Fibroblast of peridontal ligament (primary cell): ENCODE measurements around the gene NUP50.
"Not testable (repeated sequence)": the region's sequence is repeated elsewhere in the genome, so short reads cannot be mapped to it uniquely, and the experiment has no call there.

Source experiments
- DNase-seq: peaks from one replicate; pipeline ENCODE4 v3.0.0-alpha.2; 2010; ENCODE audit errors: extremely low read depth

NUP50 gene

DNA sequence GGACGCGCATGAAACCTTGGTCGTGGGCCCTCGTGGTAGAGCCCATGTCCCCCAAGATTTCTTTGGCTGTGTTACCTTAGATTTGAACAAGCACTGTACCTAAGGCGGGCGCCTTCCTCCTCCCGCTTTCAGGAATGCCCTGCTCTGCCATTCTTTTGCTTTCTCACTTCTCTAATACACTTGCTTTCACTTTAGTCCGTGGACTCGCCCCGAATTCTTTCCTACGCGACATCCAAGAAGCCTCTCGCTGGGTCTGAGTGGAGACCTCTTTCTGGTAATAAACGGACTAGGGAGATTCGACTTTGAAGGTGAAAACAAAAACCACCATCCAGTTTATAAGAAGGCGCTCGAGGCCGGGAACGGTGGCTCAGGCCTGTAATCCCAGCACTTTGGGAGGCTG lies 1.2 kb upstream of the NUP50 start:
- DNase-seq: no peak

GRCh38 chr22:45163099-45163450 lies 650 bp upstream of the NUP50 start:
- DNase-seq: peak; percentile 52

DNA sequence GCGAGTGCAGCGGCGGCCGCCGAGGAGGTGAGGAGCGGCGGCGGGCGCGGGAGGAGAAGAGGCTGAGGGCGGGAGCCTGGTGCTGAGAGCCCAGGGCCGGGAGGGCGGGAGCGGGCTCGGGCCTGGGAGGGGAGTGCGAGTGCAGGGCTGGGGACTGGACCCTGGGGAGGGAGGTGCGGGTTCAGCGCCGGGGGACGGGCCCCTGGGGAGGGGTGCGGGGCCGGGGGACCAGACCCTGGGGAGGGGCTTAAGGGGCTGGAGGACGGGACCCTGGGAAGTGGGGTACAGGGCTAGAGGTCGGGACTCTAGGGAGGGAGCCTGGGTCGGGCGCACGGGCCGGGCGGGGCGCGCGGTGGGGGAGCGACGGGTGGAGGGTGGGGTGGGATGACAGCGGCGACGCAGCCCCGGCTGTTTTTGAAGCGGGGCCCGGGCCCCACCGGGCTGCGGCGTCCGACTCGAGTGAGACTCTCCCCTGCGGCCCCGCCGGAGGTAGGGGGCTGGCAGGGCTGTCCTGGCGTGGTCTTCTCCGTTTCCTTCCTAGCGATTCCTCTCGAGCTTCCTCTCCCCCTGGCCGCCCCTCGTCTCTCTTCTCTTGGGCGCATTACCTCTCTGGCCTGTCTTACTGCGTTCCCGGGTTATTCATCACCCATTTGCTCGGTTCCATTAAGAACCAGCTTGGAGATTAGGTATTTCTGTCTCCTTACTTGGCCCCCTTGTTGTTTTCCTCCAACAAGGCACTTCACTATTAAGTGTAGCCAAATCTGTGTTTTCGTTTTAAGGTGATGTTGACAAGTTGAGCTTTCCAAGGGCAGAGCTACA lies 754 bp downstream of the NUP50 start:
- DNase-seq: peak; percentile 27

DNA sequence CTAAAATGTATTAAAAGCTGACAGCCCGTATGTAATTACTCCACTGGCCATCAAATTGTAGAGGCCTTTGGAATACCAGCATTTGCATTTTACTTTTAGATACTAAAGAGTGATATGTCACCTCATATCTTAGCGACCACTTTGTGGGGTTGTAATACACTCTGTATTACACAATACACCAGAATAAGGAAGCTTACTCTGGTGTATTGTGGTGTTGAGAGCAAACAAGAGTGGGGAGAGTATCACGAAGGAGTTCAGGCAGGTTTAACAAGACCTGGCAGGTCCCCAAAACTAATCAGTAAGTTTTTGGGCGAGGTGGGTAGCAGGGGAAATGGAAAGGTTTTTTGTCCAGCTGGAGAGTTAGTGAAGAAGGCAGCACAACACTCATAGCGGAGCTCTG lies 3.2 kb downstream of the NUP50 start:
- no peak for DNase-seq

- no peak for DNase-seq
Measured at GRCh38 chr22:45169591-45170466, 6.1 kb downstream of the NUP50 start.

DNA sequence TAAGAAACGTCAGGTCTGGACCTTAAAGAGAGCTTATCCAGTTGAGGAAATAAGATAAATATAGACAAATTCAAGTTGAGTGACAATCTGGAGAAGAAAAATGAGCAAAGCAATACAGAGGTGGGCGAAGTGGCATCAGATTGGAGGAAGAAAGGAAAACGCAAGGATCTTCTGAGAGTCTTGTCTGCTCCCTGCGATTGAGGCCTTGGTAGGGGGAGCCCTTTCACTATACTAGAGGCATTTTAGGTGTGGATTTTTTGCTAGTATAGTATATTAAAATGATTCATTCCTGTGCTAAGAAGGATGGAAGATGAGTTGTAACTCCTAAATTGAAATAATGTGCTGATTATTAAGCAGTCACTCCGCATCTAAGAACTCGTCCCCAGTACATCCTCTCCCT lies 8.1 kb downstream of the NUP50 start:
- no peak for DNase-seq

DNA sequence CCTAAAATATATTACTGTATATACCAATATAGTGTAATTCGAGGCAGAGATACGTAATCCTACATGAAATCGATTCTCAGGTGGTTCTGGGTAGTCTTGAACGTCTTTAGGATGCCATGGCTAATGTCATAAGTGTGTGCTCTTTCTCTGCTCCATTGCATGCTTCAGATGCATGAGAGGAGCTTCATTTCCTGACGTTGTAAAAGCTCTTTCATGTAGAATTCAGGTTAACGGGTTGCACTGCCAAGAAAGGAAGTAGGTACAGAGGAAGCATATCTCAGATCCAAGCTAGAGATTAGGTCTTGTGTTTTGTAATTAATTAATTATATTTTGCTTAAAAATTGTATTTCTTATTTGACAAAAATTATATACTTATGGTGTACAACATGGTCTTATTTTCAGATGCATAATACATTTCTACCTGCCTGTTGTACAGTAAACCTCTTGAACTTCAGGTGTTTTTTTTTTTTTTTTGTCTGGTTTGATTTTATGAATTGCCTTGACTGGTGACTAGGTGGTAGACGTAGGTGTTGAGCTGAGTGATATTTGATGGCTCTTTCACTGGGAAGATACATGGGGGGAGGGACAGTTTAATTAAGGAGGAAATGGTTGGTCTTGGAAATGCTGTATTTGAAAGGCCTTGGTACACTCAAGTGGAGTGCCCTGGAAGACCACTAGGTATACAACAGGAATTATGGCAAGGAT lies 9.3 kb downstream of the NUP50 start:
- DNase-seq: no peak

GRCh38 chr22:45179276-45180049 lies 15.7 kb downstream of the NUP50 start:
- no peak for DNase-seq

DNA sequence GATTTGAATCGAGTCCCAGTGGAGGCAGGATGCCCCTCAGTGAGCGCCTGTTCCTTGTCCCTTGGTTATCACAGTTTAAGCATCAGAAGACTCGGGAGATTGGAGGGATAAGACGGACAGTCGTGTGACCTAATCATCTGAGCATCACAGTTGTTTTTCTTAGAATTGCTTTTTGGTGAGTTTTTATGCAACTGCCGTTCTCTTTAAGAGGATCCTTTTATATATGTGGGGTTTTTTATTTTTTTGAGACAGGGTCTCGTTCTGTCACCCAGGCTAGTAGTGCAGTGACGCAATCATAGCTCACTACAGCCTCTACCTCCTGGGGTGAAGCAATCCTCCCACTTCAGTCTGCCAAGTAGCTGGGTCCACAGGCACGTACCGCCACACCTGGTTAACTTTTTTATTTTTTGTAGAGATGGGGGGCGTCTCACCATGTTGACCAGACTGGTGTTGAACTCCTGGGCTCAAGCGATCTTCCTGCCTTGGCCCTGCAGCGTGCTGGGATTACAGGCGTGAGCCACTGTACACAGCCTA lies 16.5 kb downstream of the NUP50 start:
- no peak for DNase-seq

GRCh38 chr22:45181240-45181639 lies 17.5 kb downstream of the NUP50 start:
- DNase-seq: no peak

DNA sequence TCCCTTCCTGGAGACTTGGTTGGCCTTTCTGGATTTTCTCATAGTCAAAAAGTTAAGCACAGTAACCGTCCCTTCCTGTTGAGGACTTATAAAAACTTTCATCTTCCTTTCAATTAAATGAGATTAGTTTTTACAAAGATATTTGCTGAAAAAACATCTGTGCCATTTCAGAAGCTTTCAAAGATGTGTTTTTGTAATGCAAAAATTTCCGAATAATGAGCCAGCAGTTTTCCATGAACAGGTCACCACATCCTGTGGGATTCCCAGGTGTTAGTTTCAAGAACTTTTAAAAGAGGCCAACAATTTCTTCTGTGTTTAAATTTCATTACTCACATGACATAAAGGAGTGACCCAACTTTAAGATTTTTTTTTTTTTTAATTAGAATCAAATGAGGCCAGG lies 18.0 kb downstream of the NUP50 start:
- no peak for DNase-seq

GRCh38 chr22:45183974-45184373 lies 20.2 kb downstream of the NUP50 start:
- DNase-seq: no peak

GRCh38 chr22:45185718-45186514 lies 22.2 kb downstream of the NUP50 start:
- DNase-seq: no peak

GRCh38 chr22:45187891-45188290 lies 24.2 kb downstream of the NUP50 start:
- DNase-seq: no peak

DNA sequence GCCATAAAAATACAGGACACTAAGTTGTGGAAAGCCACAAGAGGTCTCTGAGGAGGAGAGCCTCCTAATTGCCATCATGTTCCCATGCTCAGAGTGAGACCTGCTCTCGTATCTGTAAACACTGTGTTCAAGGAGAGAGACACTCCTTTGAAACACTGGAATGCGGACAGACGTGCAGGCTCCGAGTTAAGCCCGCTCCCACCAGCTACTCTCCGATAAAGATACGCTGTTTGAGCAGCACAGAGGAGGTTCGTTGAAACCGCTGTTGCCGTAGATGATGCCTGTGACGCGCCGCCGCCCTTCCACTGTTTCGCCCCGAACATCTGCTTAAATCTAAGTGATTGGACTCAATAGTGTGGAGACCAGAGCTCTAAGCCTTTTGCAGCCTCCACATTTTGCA lies 25.1 kb downstream of the NUP50 start:
- DNase-seq: no peak

DNA sequence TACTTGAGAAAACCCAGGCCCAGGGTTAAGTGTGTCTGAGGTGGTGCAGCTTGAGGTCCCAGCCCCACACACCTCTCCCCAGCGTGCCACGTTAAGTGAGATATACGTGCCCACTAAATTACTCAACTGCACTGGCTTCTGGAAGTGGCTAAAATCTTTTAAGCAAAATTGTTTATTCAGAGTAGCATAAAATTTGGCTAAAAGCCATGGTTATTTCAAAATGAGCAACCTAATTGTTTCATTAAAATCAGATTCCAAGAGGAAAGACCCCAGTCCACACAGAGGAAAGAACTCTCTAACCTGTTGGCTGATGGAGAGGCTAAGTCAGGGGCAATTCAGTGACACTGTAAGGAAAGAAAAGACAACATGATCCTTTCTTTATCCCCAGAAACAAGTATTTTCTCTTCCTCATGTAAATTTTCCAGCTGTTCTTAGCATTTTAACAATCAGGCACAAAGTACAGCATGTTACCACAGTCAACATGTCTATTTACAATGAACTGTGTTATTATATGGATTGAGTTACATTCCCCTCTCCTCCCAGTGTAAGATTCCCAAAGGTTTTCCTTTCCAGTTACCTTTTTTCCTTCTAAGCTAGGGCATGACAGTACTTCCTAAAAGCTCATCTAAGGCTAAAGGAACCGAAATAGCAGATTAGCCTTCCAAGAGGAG lies 26.6 kb downstream of the NUP50 start:
- no peak for DNase-seq

- not testable (repeated sequence) for DNase-seq
Measured at GRCh38 chr22:45191746-45192145, 28.0 kb downstream of the NUP50 start.

- DNase-seq: no peak
Measured at GRCh38 chr22:45192701-45193187, 29.0 kb downstream of the NUP50 start.

GRCh38 chr22:45194686-45195085 lies 31.0 kb downstream of the NUP50 start:
- no peak for DNase-seq

- no peak for DNase-seq
Measured at GRCh38 chr22:45195616-45196015, 31.9 kb downstream of the NUP50 start.
